GM21528 (cell line): ENCODE data around the gene SPOUT1.
A peak's percentile ranks its signal among the peaks of the same experiment; 100 is the strongest.
"Not testable (repeated sequence)": the region's sequence is repeated elsewhere in the genome, so short reads cannot be mapped to it uniquely, and the experiment has no call there.

Source experiments
- ATAC-seq: cut with Tn5 transposase; IDR thresholded peaks from one replicate; pipeline ENCODE4 v1.9.1; 2021; ENCODE audit warnings: mild to moderate bottlenecking, moderate library complexity; ENCODE audit not compliant: unreplicated experiment, low FRiP score

The SPOUT1 gene

GRCh38 chr9:128781187-128782070 is 48.2 kb downstream of the SPOUT1 start:
- ATAC-seq = no peak

- ATAC-seq = not testable (repeated sequence)
Observed at GRCh38 chr9:128780093-128780492, 49.5 kb downstream of the SPOUT1 start.

- no peak for ATAC-seq
Observed at GRCh38 chr9:128774804-128775203, 54.8 kb downstream of the SPOUT1 start.

- ATAC-seq = no peak
Observed at GRCh38 chr9:128773049-128773448, 56.5 kb downstream of the SPOUT1 start.

GRCh38 chr9:128771745-128772519 is 57.7 kb downstream of the SPOUT1 start, which contains the start of gene ZER1:
Gene ZER1, minus strand, starts transcription at chr9:128771927. Its CDS starts 16,362 bp downstream, at chr9:128755565.
- ATAC-seq = peak; percentile 81

DNA sequence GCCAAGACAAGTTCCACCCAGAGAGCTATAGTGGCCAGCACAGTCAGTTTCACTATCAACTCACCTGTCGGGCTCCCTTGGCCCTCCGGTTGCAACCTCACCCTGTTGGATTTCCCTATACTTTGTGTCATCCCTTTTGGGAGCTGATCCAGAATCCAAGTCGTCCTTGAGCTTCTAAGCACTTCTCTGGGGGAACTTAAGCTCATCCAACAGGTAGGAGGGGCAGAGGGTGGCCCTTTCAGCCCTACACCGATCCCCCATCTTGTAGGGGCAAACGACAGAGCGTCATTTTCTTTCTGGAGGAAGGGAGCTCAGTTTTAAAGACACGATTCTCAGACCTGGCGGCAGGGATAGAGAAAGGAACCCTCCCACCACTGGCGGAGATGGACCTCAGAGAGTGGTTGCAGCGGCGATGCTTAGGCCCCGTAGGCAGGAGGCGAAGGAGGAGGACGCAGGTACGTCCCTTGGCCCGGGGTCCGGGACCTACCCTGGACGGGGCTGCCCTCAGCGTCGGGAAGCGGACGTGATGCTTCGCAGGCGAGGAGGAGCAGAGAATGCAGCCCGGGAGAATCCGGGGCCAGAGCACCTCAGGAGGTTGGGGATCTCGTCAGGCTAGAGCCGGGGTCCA is 58.4 kb downstream of the SPOUT1 start:
- peak; percentile 26 for ATAC-seq

GRCh38 chr9:128770286-128771030 is 59.1 kb downstream of the SPOUT1 start:
- no peak for ATAC-seq
